Measurements from ENCODE around the gene AOAH. TPM values are rescaled to one million over a fixed set of nuclear protein-coding genes. Genes with fewer than 3 reads are reported as not detected.

Gene AOAH
- total and polyA plus RNA-seq, 2 of the 13 experiments (the other 11 are each of a cell fraction or from before 2014, with no cell fraction given): not detected

DNA sequence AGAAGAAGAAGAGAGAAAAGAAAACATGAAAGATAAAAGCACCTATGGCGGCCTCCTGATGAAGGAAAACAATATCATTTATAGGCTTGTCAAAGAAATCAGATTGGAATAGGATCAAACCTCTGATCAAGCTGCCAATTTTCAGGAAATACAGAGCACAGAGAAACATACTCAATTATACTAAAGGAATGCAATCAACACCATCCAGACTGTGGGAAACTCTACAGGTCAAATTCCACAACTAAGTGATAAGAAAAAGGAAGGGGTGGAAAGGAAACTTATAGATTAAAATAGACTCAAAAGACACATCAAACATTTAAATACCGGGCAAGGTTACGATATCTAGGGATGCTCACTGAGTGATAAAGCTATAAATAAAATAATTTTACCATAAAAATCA, 39.3 kb downstream of the AOAH start (continued):
- TF ChIP-seq, protein P1, sequence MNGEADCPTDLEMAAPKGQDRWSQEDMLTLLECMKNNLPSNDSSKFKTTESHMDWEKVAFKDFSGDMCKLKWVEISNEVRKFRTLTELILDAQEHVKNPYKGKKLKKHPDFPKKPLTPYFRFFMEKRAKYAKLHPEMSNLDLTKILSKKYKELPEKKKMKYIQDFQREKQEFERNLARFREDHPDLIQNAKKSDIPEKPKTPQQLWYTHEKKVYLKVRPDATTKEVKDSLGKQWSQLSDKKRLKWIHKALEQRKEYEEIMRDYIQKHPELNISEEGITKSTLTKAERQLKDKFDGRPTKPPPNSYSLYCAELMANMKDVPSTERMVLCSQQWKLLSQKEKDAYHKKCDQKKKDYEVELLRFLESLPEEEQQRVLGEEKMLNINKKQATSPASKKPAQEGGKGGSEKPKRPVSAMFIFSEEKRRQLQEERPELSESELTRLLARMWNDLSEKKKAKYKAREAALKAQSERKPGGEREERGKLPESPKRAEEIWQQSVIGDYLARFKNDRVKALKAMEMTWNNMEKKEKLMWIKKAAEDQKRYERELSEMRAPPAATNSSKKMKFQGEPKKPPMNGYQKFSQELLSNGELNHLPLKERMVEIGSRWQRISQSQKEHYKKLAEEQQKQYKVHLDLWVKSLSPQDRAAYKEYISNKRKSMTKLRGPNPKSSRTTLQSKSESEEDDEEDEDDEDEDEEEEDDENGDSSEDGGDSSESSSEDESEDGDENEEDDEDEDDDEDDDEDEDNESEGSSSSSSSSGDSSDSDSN (CRISPR knock-in tag; IDR thresholded peaks at IDR 0.05): no peak
- TF ChIP-seq KLF13 (CRISPR knock-in tag; IDR thresholded peaks at IDR 0.05) (no peak), ZSCAN29 (CRISPR knock-in tag; conservative IDR thresholded peaks at IDR 0.05) (no peak), ETV6 (CRISPR knock-in tag; conservative IDR thresholded peaks at IDR 0.05) (no peak), ZEB1 (IDR thresholded peaks at IDR 0.05; ENCODE audit: insufficient replicate concordance, low read depth) (no peak), TAF15 (IDR thresholded peaks at IDR 0.05; ENCODE audit: low read depth, low read length, poor library complexity, severe bottlenecking) (no peak)

DNA sequence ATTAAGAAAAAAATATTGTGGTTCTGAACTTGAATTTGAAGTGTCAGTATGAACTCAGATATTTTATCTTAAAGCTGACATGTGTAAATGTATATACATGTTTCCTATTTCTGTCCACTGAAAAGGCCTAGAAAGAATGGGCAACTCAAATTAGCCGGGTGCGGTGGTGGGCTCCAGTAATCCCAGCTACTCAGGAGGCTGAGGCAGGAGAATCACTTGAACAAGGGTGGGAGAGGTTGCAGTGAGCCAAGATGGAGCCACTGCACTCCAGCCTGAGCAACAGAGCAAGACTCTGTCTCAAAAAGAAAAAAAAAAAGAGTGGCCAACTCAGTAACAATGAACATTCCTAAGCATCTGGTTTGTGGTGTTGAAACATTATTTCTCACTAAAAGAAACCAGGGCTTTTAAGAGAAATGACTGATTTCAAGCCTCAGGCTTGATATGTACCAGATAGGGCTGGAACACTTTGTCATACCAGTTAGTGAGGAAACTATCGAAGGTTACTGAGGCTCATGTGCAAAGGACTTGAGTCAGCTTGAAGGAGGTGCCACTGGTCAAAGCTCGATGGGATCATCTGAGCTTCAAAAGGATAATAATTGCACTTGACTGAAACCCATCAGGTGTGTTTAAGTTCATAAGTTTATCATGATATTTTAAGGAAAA, 40.5 kb downstream of the AOAH start:
- no TSS peak for BruUV-seq (replicated peaks)
- Histone ChIP-seq H3K4me2 (ENCODE audit: low read depth, low read length) (no peak overlapping the region), H3K9me3 (ENCODE audit: low read length) (no peaks in the 10 kb centered on the region), H2AFZ (ENCODE audit: low read length) (no peak overlapping the region), H3K27ac (ENCODE audit: extremely low read length, insufficient read depth, low read length) (no peak overlapping the region), H3K4me1 (ENCODE audit: insufficient read depth, low read length) (no peaks in the 10 kb centered on the region), H3K4me3 (replicated peaks in 1 of 3; ENCODE audit: insufficient read depth in 1 of 3, low read depth in 2 of 3, low read length in 3 of 3) (no peak overlapping the region), H3K27me3 (ENCODE audit: control insufficient read depth in 1 of 2, insufficient read depth in 2 of 2, low read length in 2 of 2) (no peaks in the 10 kb centered on the region), H3K9ac (ENCODE audit: insufficient read depth, low read depth, low read length) (no peak overlapping the region), H3K36me3 (replicated peaks in 1 of 2; ENCODE audit: control insufficient read depth in 1 of 2, insufficient read depth in 2 of 2, low read length in 2 of 2) (no peaks in the 10 kb centered on the region), H4K20me1 (ENCODE audit: insufficient read depth, low read length) (no peaks in the 10 kb centered on the region), H3K79me2 (ENCODE audit: insufficient read depth, low read length) (no peaks in the 10 kb centered on the region)
- no peak for ATAC-seq
- ChIA-PET POLR2A (no interaction called here), CTCF (ENCODE audit: low intra/inter-chr PET ratio, low total read pairs) (no interaction called here)
- FAIRE-seq: no peak
- 53% methylated on average over 4 of the region's 4 CpGs for WGBS (ENCODE audit: low lambda C conversion rate)
- no peak for DNase-seq (ENCODE audit: low spot score)
- intact Hi-C loops (cut with micrococcal nuclease; ENCODE audit: unreplicated experiment) (no loop called here), in situ Hi-C loops (cut with HindIII; ENCODE audit: extremely low pct_ligation_motif_present, low pct_unique_long_range_greater_than_20kb) (no loop called here)
- TF ChIP-seq, protein P2, sequence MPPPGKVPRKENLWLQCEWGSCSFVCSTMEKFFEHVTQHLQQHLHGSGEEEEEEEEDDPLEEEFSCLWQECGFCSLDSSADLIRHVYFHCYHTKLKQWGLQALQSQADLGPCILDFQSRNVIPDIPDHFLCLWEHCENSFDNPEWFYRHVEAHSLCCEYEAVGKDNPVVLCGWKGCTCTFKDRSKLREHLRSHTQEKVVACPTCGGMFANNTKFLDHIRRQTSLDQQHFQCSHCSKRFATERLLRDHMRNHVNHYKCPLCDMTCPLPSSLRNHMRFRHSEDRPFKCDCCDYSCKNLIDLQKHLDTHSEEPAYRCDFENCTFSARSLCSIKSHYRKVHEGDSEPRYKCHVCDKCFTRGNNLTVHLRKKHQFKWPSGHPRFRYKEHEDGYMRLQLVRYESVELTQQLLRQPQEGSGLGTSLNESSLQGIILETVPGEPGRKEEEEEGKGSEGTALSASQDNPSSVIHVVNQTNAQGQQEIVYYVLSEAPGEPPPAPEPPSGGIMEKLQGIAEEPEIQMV (CRISPR knock-in tag; IDR thresholded peaks at IDR 0.05; ENCODE audit: low read depth): no peak
- TF ChIP-seq NFE2 (CRISPR knock-in tag; IDR thresholded peaks at IDR 0.05): no peak
- no peak for TF ChIP-seq SYNCRIP (IDR thresholded peaks at IDR 0.05; ENCODE audit: insufficient read depth, low read depth, low read length)
- no peak for TF ChIP-seq CCDC6 (CRISPR knock-in tag; IDR thresholded peaks at IDR 0.05)
- TF ChIP-seq RNF2 (conservative IDR thresholded peaks at IDR 0.05; ENCODE audit: low read depth): no peak
- no peak for TF ChIP-seq SOX13 (IDR thresholded peaks at IDR 0.05)
- no peak for TF ChIP-seq SOX13 (CRISPR knock-in tag; conservative IDR thresholded peaks at IDR 0.05 in 1 of 2, IDR thresholded peaks at IDR 0.05 in 1 of 2)
- no peak for TF ChIP-seq CC2D1A (CRISPR knock-in tag; IDR thresholded peaks at IDR 0.05)
- TF ChIP-seq IKZF4 (CRISPR knock-in tag; IDR thresholded peaks at IDR 0.05; ENCODE audit: borderline replicate concordance, low read depth, not compliant biosample characterization): no peak
- TF ChIP-seq PRPF4 (IDR thresholded peaks at IDR 0.05; ENCODE audit: low read depth, low read length, poor library complexity, severe bottlenecking): no peak
- no peak for TF ChIP-seq NR2F2 (IDR thresholded peaks at IDR 0.05; ENCODE audit: borderline replicate concordance, low read depth)
- TF ChIP-seq RFX3 (CRISPR knock-in tag; IDR thresholded peaks at IDR 0.05): no peak
- TF ChIP-seq, protein P3, sequence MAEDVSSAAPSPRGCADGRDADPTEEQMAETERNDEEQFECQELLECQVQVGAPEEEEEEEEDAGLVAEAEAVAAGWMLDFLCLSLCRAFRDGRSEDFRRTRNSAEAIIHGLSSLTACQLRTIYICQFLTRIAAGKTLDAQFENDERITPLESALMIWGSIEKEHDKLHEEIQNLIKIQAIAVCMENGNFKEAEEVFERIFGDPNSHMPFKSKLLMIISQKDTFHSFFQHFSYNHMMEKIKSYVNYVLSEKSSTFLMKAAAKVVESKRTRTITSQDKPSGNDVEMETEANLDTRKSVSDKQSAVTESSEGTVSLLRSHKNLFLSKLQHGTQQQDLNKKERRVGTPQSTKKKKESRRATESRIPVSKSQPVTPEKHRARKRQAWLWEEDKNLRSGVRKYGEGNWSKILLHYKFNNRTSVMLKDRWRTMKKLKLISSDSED (CRISPR knock-in tag; IDR thresholded peaks at IDR 0.05): no peak

Measured in HepG2 (cell line).